GM21786 (cell line): ENCODE data around the gene TTC39A.
"Not testable (repeated sequence)": the region's sequence is repeated elsewhere in the genome, so short reads cannot be mapped to it uniquely, and the experiment has no call there.

Source experiments
- ATAC-seq: cut with Tn5 transposase; IDR thresholded peaks from one replicate; pipeline ENCODE4 v1.9.1; 2021; ENCODE audit not compliant: unreplicated experiment

The TTC39A gene

GRCh38 chr1:51340380-51340779 lies 10.0 kb upstream of the TTC39A start:
- ATAC-seq: no peak

GRCh38 chr1:51336711-51337110 lies 6.3 kb upstream of the TTC39A start:
- no peak for ATAC-seq

GRCh38 chr1:51336004-51336403 lies 5.6 kb upstream of the TTC39A start:
- ATAC-seq: no peak

GRCh38 chr1:51331206-51332100 lies 1.1 kb upstream of the TTC39A start:
- ATAC-seq: peak; percentile 67

- no peak for ATAC-seq
These were observed 678 bp downstream of the TTC39A start for GRCh38 chr1:51329443-51330325.

GRCh38 chr1:51328926-51329325 lies 1.4 kb downstream of the TTC39A start:
- no peak for ATAC-seq

- ATAC-seq: no peak
These were observed 2.1 kb downstream of the TTC39A start for GRCh38 chr1:51328279-51328678.

GRCh38 chr1:51327386-51327785 lies 3.0 kb downstream of the TTC39A start:
- no peak for ATAC-seq

- ATAC-seq: no peak
These were observed 3.5 kb downstream of the TTC39A start for GRCh38 chr1:51326839-51327238.

- ATAC-seq: no peak
These were observed 4.2 kb downstream of the TTC39A start for GRCh38 chr1:51325878-51326755.

GRCh38 chr1:51325391-51325790 lies 5.0 kb downstream of the TTC39A start:
- no peak for ATAC-seq

GRCh38 chr1:51325011-51325385 lies 5.4 kb downstream of the TTC39A start:
- not testable (repeated sequence) for ATAC-seq

GRCh38 chr1:51324251-51325010 lies 5.9 kb downstream of the TTC39A start:
- no peak for ATAC-seq

- no peak for ATAC-seq
These were observed 6.6 kb downstream of the TTC39A start for GRCh38 chr1:51323778-51324177.

- no peak for ATAC-seq
These were observed 7.8 kb downstream of the TTC39A start for GRCh38 chr1:51322417-51323101.

GRCh38 chr1:51321924-51322280 lies 8.5 kb downstream of the TTC39A start:
- ATAC-seq: no peak

- ATAC-seq: no peak
These were observed 9.1 kb downstream of the TTC39A start for GRCh38 chr1:51320967-51321923.

GRCh38 chr1:51317798-51318197 lies 12.6 kb downstream of the TTC39A start:
- no peak for ATAC-seq

- ATAC-seq: no peak
These were observed 13.6 kb downstream of the TTC39A start for GRCh38 chr1:51316846-51317120.
